Activated T-helper 1 cell treated with Interleukin-2 at 50 U/mL for 16 hours (primary cell): ENCODE data around the gene ZNF608.

ENCODE experiments used
- DNase-seq: peaks from one replicate; pipeline ENCODE4 v3.0.0-alpha.2; 2020; ENCODE audit warnings: low read depth

Gene ZNF608

GRCh38 chr5:124719113-124719967 lies 27.1 kb downstream of the ZNF608 start:
- DNase-seq = no peak

- DNase-seq = no peak
Observed at GRCh38 chr5:124718380-124718789, 28.1 kb downstream of the ZNF608 start.

- DNase-seq = no peak
Observed at GRCh38 chr5:124716169-124716568, 30.3 kb downstream of the ZNF608 start.

GRCh38 chr5:124714910-124715309 lies 31.5 kb downstream of the ZNF608 start:
- DNase-seq = no peak

GRCh38 chr5:124713595-124713994 lies 32.8 kb downstream of the ZNF608 start:
- no peak for DNase-seq

- DNase-seq = no peak
Observed at GRCh38 chr5:124712731-124713305, 33.6 kb downstream of the ZNF608 start.

GRCh38 chr5:124708086-124708485 lies 38.4 kb downstream of the ZNF608 start:
- no peak for DNase-seq

- no peak for DNase-seq
Observed at GRCh38 chr5:124707520-124707919, 38.9 kb downstream of the ZNF608 start.

GRCh38 chr5:124706729-124707361 lies 39.6 kb downstream of the ZNF608 start:
- no peak for DNase-seq

- DNase-seq = no peak
Observed at GRCh38 chr5:124706051-124706450, 40.4 kb downstream of the ZNF608 start.

- DNase-seq = no peak
Observed at GRCh38 chr5:124705577-124705976, 40.9 kb downstream of the ZNF608 start.

- DNase-seq = no peak
Observed at GRCh38 chr5:124704594-124705284, 41.7 kb downstream of the ZNF608 start.

- DNase-seq = no peak
Observed at GRCh38 chr5:124703995-124704394, 42.4 kb downstream of the ZNF608 start.

- no peak for DNase-seq
Observed at GRCh38 chr5:124702525-124702924, 43.9 kb downstream of the ZNF608 start.

GRCh38 chr5:124701873-124702425 lies 44.5 kb downstream of the ZNF608 start:
- no peak for DNase-seq

GRCh38 chr5:124701016-124701415 lies 45.4 kb downstream of the ZNF608 start:
- no peak for DNase-seq

GRCh38 chr5:124700333-124700732 lies 46.1 kb downstream of the ZNF608 start:
- no peak for DNase-seq

GRCh38 chr5:124698770-124699169 lies 47.7 kb downstream of the ZNF608 start:
- DNase-seq = no peak

- DNase-seq = no peak
Observed at GRCh38 chr5:124697933-124698591, 48.4 kb downstream of the ZNF608 start.

GRCh38 chr5:124697501-124697900 lies 48.9 kb downstream of the ZNF608 start:
- no peak for DNase-seq

GRCh38 chr5:124696898-124697297 lies 49.5 kb downstream of the ZNF608 start:
- DNase-seq = no peak
